NCI-H1436 (cell line): Measurements from ENCODE around the gene SLC38A8.

Source experiments
- DNase-seq: peaks from one replicate; lab custom pipeline; 2025; lab: John Stamatoyannopoulos, UW

SLC38A8 gene

DNA sequence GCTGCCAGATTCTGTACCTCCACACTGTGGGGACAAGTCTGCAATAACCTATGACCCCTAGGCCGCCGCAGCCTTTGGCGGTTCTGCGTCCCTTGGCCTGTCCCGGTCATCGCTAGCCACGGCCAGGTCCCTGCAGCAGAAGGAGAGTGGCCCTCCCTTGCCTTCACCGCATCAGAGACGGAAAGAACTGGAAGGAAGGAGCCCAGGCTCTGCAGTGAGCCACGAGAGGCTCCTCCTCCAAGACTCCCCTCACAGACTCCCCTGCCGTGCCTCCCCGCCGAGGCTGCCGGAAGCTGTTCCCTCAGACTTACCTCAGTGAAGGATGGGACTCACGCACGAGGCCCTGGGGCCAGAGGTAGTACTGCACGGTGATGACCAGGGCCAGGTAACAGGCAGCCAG is 11.0 kb downstream of the SLC38A8 start:
- DNase-seq, result no peak

DNA sequence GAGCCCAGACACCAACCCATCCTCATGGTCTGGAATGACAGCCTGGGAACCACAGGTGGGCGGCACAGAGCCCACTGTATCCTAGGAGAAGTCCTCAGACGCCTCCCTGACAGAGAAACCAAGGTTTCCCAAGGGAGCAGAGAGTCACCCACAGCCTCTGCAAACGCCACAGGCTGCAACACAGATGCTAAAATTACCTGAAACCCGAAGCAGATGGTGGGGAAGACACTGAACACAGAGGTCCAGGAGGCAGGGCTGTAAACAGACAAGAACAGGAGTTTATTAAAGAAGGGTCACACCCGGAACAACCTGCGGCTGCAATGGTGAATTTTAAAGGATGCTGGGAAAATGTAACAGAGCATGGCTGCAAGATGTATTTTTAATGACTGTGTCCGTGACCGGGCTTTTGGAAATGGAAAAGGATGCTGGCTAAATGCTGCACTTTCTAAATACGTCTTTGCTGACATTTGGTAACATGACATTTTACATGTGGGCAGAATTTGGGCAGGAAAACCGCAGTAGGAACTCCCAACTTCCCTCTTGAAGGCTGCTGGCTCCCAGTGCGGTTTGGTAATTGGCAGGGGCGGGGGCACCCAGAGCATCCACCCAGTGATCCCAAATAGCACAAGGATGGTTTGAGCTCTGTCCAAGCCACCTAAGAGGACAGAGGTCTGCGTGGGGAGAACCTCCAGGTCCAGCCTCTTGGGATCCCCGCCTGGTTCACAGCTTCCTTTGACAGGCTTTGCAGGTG is 13.1 kb downstream of the SLC38A8 start:
- no peak for DNase-seq

DNA sequence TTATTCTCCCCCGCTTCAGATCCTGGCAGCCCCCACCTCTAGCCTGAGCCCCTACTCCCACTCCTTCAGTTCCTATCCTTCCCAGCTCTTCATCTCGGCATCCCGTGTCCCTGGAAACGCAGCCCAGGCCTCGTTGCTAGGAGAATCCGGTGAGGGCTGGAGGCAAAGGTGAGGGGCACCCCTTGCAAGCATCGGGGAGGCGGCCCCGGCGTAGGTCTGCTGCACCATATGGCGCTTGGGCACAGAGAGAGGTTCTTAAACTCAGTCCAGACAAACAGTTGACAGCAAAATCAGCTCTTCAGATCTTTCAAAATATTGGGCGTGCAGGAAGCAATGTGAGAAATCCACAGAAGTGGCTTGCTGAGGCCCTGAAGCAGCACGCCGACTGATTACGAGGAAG is 15.0 kb downstream of the SLC38A8 start:
- no peak for DNase-seq

DNA sequence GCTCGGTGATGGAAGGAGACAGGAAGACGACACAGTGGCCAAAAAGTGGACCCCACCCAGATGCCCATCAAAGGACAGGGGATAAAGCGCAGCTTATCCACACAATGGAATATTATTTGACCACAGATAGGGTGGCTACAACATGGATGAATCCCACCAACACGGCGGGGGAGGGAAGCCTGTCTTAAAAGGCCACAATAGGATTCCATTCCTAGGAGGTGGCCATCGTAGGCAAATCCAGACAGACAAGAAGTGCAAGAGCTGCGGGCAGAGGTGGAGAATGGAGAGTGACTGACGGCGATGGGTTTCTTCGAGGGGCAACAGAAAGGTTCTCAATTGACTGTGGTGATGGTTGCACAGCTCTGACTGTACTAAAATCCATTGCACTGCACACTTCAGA is 16.0 kb downstream of the SLC38A8 start:
- no peak for DNase-seq

DNA sequence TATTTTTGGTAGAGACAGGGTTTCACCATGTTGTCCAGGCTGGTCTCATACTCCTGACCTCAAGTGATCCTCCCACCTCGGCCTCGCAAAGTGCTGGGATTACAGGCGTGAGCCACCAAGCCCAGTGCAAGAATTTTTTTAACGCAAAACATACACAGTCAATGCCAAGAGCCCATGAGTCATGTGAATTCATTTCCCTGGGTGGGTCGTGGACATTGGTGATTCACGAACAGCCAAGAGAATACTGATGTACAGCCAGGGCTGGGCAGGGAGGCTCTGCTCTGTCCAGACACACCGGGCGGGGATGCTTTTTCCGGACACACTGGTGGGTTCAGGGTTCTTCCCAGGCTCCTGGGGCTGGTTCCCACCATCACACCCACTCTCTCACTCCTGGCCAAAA is 17.7 kb downstream of the SLC38A8 start:
- DNase-seq, result no peak

DNA sequence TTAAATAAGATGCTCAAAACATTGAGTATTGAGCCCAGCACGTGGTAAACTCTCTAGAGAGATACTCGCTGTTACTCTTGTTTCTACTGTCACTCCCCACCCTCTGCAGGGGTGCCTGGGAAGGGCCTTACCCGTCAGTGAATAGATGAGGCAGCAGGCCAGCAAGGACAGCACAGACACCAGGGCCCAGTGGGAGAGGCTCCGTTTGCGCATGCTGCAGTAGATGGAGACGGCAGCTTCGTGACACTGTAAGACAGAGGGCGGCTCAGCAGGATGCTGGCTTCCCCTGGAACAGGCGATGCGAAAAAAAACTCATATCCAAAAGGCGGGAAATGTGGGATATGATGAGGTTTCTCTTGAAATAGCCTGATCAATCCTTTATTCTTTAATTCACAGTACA is 20.0 kb downstream of the SLC38A8 start:
- no peak for DNase-seq

DNA sequence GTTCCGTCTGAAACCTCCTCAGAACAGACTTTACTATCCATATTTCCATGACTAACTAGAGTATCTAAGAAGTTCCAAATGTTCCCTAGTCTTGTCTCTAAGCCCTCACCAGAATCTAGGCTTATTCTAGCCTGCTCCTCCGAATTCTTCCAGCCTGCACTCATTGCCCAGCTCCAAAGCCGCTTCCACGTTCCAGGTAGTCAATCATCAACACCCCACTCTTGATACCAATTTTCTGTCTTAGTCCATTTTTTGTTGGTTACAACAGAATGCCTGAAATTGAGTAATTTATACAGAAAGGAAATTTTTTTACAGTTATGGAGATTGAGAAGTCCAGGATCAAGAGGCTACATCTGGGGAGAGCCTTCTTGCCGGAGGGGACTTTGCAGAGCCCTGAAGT is 21.1 kb downstream of the SLC38A8 start:
- DNase-seq, result no peak

DNA sequence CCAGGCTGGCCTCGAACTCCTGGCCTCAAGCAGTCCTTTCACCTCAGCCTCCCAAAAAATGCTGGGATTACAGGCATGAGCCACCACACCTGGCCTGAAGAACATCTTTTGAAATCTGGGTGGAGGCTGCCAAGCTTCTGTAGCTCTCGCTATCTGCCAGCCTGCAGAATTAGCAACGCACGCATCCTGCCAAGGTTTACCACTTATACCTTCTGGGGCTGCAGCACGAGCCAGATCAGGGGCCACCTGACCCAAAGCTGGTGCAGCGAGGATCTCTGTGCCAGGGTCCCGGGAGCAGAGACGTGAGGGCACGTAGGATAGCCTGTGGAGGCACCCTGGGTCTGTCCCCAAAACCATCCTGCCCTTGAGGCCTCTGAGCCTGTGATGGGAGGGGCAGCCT is 22.2 kb downstream of the SLC38A8 start:
- no peak for DNase-seq

DNA sequence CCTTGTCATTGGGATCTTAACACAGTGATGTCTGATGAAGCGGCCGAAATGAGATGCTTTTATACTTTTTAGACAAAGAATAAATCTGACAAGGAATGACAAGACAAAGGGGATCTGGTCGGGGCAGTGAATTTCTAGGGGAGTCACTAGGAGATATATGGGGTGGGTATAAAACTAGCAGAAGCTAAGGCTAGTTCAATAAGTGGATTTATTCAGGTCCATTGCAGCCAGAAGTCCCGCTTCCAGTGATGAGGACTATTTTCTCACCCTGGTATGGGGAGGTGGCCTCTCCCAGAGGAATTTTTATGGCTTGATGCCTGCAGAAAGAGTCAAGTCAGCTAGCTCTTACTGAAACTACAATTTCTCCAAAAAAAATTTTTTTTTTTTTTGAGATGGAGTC is 23.9 kb downstream of the SLC38A8 start:
- DNase-seq, result no peak

DNA sequence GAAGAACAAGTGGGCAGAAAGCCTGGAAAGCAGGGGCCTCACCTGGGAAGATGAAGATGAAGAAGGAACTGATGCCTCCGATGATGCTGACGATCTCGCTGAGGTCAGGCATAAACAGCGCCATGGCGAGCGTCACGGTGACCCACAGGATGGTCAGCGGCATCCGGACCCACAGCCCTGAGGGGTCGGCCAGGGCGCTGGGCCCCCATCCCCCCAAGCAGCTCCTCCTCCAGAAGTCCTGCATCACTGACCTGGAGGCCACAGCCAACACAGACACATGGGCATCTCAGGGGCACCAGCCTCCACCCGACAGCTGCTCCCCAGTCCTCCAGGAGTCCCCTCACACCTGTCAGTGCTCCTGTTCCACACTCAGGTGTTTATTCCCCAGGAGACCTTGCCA is 26.1 kb downstream of the SLC38A8 start:
- no peak for DNase-seq

DNA sequence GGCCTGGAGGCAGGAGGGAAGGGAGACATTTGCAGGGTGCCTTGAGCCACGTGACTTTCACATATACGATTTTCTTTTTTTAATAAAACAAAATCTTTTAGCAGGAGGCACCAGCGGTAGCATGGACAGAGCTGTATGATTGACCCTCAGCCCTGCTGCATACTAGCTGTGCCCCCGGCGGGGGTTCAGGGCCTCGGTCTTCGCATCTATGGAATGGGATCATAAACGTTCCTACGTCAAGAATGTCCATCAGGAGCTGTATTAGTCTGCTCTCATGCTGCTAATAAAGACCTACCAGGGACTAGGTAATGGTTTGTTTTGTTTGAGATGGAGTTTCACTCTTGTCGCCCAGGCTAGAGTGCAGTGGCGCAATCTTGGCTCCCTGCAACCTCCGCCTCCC is 27.2 kb downstream of the SLC38A8 start:
- no peak for DNase-seq

DNA sequence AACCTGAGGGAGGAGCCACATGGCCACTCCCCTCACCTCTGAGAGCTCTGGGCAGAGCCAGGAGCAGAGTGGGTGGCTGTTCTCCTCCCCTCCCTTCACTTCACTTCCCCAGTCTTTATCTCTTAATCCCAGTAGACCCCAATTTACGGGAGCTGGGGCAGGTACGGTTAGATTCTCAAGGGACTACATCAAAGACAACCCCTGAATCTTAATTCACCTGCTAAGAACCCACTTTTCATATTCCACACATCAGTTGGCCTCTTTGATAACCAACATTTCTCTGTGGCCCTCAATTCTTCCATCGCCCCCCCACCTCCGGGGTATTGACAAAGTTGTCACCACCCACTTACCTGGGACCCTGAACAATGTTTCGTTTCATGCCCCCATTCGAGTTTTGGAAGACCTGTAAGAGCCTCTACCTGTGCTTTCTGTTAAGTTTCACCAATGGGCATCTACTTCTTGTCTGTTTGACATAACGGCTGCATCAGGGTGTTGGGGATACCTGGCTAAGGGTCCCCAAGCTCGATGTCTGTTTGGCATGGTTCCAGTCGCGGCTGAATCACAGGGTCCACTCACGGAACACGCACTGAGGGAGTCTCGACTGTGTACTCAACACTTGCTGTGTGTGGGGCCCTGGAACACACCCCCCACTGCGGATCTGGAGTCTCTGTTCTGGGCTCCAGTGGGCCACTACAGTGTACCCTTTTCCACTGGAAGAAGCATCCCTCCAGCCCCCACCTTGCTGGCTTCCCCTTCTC is 27.8 kb downstream of the SLC38A8 start:
- no peak for DNase-seq

DNA sequence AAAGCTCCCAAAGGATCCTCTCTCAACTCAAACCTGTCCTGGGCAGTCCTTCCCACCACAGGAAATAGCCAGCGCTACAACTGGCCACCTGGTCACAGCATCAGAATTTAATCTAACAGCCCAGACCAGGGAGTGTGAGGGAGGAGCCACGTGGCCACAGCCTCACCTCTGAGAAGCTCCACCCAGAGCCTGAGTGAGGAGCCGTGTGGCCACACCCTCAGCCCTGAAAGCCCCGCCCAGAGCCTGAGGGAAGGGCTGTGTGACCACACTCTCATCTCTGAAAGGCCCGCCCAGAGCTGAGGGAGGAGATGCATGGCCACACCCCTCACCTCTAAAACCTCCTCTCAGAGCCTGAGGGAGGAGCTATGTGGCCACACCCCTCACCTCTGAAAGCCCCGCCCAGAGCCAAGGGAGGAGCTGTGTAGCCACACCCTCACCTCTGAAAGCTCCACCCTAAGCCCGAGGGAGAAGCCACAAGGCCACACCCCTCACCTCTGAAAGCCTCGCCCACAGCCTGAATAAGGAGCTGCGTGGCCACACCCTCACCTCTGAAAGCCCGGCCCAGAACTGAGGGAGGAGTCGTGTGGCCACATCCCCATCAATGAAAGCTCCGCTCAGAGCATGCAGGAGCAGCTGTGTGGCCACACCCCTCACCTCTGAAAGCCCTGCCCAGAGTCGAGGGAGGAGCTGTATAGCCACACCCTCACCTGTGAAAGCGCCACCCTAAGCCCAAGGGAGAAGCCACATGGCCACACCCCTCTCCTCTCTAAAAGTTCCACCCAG is 28.6 kb downstream of the SLC38A8 start:
- peak; percentile 99 for DNase-seq

DNA sequence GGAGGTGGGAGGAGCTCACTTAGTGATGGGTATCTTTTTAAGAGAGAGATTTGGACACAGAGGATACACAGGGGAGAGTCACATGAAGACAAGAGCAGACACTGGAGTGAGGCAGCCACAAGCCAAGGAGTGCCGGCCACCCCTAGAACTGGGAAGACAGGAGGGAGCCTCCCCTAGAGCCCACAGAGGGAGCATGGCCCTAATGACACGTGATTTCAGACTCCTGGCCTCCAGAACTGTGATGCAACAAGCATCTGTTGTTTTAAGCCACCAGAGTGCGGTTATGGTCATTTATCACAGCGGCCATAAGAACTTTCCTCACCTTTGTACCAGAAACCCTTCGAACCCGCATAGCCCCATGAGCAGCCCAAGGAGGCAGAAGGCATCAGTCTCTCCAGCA is 33.3 kb downstream of the SLC38A8 start:
- no peak for DNase-seq

DNA sequence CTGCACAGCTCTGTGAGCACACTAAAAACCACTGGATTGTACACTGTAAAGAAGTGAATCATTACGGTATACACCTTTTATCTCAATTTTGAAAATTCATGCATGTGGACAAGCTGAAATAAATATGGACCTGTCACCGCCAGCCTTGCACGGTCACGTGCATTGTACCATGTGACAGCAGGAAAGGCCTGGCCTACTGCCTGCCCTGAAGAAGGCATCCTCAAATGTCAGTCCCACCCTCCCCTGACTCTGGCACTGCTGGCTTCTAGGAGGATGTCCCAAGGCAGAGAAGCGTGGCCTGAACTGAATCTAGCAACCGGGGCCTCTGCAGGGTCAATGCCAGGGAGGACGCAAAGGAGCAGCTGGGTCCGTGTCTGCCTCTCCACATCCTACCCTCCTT is 34.6 kb downstream of the SLC38A8 start:
- no peak for DNase-seq

DNA sequence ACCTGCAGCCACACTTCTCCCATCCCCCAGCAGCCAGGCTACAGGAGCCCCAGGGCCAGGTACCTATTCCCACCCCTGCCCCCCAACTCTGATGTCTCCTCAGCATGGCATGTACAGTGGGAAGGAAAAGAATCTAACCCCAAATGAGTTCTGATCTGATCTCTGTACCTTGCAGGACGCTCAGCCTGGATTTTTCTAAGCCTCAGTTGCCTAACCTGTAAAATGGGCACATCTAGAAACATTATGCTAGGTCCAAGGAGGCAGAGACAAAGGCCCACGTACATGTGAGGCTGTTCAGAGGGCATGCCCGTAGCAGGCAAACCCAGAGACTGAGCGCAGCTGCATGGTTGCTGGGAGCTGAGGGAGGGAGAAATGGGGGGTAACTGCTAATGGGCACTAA is 35.1 kb downstream of the SLC38A8 start:
- no peak for DNase-seq

DNA sequence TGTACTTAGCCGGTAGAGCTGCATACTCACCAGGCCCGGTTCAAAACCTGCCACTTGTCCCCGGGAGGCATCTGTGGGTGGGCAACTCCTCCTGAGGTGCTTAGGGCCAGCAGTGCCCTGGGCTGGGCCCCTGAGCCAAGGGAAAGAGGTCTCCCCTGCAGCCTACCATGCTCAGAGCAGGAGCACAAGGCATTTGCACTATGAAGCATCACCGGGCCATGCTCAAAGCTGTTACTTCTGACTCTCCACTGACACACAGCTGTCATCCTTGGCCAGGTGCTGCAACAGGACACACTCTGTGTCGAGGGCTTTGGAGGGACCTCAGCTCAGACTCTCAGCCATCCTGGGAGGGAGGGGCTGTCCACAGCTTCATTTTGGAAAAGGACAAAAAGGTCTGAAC is 37.2 kb downstream of the SLC38A8 start:
- DNase-seq, result no peak

DNA sequence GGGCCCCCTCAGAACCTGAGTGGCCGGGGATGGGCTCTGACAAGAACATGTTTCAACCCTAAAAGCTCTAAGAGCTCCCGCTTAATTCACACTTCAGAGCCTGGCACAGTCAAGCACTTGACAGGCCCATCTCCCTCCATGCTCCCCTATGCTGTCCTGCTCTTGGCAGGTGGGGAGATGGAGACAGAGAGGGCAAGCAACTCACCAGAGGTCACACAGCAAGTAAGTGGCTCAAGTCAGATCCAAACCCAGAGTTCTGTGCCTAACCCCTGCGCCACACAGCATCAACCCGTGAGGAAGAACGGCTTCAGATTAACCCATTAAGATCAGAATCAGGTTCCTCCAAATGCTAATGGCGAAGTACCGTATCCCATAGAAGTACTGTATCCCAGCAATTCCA is 38.2 kb downstream of the SLC38A8 start:
- no peak for DNase-seq

DNA sequence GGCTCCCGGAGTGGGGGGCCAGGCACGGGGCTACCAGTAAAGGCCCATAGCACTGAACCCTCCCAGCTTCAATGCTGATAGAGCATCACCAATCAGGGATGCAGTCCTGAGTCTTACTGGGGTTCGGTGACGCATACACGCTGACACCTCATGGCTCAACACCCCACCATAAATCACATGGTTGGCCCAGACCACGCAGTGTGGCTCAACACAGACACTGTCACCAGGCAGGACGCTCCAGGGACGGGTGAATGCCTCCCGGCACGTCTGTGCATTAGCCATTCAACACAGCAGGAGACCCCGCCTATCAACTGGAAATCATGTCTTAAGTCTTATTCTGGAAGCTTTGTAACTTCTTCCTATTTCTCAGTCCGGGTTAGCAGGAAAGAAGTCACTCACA is 39.6 kb downstream of the SLC38A8 start:
- no peak for DNase-seq

DNA sequence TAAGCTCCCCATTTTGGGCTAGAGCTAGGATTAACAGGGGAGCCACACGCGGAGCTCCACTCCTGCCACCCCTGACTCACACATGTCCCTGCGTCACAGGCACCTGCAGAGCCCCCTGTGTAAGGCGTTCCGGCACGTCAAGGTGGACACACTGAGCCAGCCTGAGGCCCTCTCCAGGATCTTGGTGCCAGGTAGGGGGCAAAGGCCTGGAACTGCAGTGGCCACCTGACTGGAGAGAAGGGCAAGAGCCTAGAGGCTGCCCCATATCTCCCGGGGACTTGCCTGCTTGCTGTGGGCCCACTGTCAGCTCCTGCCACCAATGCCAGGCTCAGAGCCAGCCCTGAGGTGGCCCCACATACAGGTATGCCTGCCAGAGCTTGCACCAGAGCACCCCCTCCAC is 40.9 kb downstream of the SLC38A8 start:
- DNase-seq, result no peak

DNA sequence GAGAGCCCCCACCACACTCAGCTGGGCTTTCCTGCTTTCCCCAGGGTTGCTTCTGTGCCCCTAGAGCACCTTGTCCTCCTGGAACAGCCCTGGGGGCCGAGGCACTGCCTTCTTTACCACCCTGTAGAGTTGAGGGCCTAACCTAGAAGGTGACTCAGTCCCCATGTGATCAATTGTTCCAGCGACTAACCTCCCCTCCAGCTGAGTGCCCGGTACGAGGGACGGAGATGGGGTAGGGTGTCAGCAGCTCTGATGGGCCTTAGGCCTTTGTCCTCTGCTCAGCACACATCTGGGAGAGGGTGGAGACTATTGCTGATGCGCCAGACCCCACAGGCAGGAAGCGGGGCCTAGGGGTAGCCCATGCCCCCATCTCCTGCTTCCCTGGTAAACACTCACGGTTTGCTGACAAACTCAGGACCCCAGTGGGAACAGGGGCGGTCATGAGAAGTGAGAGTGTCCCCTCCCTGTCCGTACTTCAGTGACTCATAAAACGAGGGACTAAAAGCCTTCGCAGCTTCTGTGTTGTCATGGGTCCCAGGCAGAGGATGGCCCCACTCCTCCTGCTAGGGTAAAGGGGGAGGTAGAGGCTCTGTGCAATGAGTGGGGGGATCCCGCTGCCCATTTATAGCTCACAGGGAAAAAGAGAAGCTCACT is 41.5 kb downstream of the SLC38A8 start:
- no peak for DNase-seq

DNA sequence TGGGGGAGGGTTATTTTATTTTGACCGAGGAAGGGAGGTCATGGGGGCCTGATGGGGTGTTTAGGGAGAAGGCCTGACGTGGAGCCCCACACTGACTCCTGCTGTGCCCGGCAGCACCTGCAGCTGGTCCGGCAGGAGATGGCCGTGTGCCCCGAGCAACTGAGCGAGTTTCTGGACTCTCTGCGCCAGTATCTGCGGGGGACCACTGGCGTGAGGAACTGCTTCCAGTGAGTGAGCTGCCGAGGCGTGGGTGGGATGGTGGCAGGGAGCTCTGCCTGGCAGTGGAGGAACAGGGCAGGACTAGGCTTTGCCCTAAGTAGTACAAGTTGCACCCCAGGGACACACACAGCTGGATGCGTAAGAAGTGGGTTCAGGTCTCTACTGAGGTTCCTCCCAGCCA is 44.5 kb downstream of the SLC38A8 start:
- DNase-seq, result no peak
